Hepatocyte (in vitro differentiated cells): ENCODE results near the gene ITK. TPM values are rescaled to one million over a fixed set of nuclear protein-coding genes. Genes with fewer than 3 reads are reported as not detected.
A peak's percentile ranks its signal among the peaks of the same experiment; 100 is the strongest.

Source experiments
- DNase-seq: peaks from one replicate; pipeline ENCODE4 v3.0.0-alpha.2; 2016; ENCODE audit warnings: low spot score
- H2AFZ ChIP-seq: fragments of 200-600 bp; sonication (generic); 2 replicates; pipeline ENCODE4 v1.6.0; 2016; ENCODE audit warnings: antibody characterized with exemption, mild to moderate bottlenecking
- H3K27ac ChIP-seq: fragments of 200-600 bp; sonication (generic); 2 replicates; pipeline ENCODE4 v1.5.1; 2016; ENCODE audit warnings: mild to moderate bottlenecking
- H3K27me3 ChIP-seq: fragments of 200-600 bp; sonication (generic); 2 replicates; pipeline ENCODE4 v1.6.1; 2016
- H3K36me3 ChIP-seq: fragments of 200-600 bp; sonication (generic); replicated peaks from 2 replicates; pipeline ENCODE4 v1.5.1; 2016; ENCODE audit warnings: low read depth; ENCODE audit not compliant: insufficient read depth
- H3K4me1 ChIP-seq: fragments of 200-600 bp; sonication (generic); 2 replicates; pipeline ENCODE4 v1.5.1; 2016; ENCODE audit warnings: mild to moderate bottlenecking, moderate library complexity; ENCODE audit not compliant: insufficient read depth
- H3K4me2 ChIP-seq: fragments of 200-600 bp; sonication (generic); 2 replicates; pipeline ENCODE4 v1.6.0; 2016
- H3K4me3 ChIP-seq: fragments of 200-600 bp; sonication (generic); 2 replicates; pipeline ENCODE4 v1.5.1; 2016; ENCODE audit warnings: mild to moderate bottlenecking
- H3K79me2 ChIP-seq: fragments of 200-600 bp; sonication (generic); 2 replicates; pipeline ENCODE4 v1.6.0; 2017; ENCODE audit warnings: mild to moderate bottlenecking
- H3K9me2 ChIP-seq: fragments of 200-600 bp; sonication (generic); replicated peaks from 2 replicates; pipeline ENCODE4 v1.6.0; 2017; ENCODE audit warnings: mild to moderate bottlenecking; ENCODE audit not compliant: insufficient read depth
- H3K9me3 ChIP-seq: fragments of 200-600 bp; sonication (generic); 2 replicates; pipeline ENCODE4 v1.5.1; 2016; ENCODE audit warnings: low read depth, mild to moderate bottlenecking
- H4K20me1 ChIP-seq: fragments of 200-600 bp; sonication (generic); 2 replicates; pipeline ENCODE4 v1.6.0; 2016; ENCODE audit warnings: mild to moderate bottlenecking; ENCODE audit not compliant: insufficient read depth, poor library complexity, severe bottlenecking
- EZH2 ChIP-seq: fragments of 200-600 bp; sonication (generic); IDR thresholded peaks from 2 replicates; pipeline ENCODE4 v1.6.1; 2016; ENCODE audit warnings: antibody characterized with exemption, mild to moderate bottlenecking, borderline replicate concordance
- EZH2phosphoT487 ChIP-seq: fragments of 200-600 bp; sonication (generic); IDR thresholded peaks from one replicate; pipeline ENCODE4 v1.6.1; 2018; ENCODE audit warnings: antibody characterized with exemption, mild to moderate bottlenecking, low read depth, moderate library complexity; ENCODE audit not compliant: unreplicated experiment, severe bottlenecking
- WGBS: methylation state at CpG from one replicate; pipeline ENCODE4 v1.1.6; 2016; ENCODE audit warnings: low lambda C conversion rate; ENCODE audit errors: missing lambda C conversion rate; 5-methylcytosine and 5-hydroxymethylcytosine counted together
- polyA plus RNA-seq: library from polyadenylated mRNA; unstranded; fragments of >200 nt; fragmentation: Nextera tagmentation; extraction: Ambion mirVana; gene quantifications from 2 replicates; pipeline ENCODE4 v1.2.1, GENCODE V29; 2016
- total RNA-seq: library from RNA; depleted of rRNA; stranded (reverse); fragments of >200 nt; gene quantifications from 2 replicates; pipeline ENCODE4 v1.2.3, GENCODE V29; 2014
- TF ChIP-seq, protein P1 (sequence below): fragments of 200-600 bp; sonication (generic); IDR thresholded peaks from 2 replicates; pipeline ENCODE4 v1.5.1; 2016; ENCODE audit warnings: antibody characterized with exemption, mild to moderate bottlenecking; ENCODE audit not compliant: poor library complexity

The ITK gene
- total and polyA plus RNA-seq, 2 experiments from 2014 or later: 0.18 to 0.20 TPM

DNA sequence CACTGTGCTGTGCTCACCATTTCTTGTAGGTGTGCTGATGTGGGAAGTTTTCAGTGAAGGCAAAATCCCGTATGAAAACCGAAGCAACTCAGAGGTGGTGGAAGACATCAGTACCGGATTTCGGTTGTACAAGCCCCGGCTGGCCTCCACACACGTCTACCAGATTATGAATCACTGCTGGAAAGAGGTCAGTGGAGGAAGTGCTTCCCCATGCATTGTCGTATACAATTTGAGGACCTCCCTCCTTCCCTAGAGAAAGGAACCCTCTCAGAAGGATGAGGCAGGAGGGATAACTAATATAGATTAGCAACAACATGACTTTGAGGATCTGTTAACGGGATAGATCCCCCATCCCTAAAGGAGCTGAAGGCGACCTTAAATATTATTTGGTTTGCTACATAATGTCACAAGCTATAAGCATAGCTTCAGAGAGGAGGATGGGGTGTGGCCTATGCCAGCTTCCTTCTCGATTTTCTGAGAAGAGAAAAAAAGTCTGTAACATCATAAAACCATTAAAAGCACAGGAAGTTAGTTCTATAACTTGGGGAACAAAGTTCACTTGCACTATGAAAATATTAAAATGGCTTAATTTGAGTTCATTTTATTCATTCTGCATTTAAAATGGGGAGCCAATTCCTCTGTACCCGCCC lies 68.3 kb downstream of the ITK start:
- H3K4me2 ChIP-seq: no peak overlapping the region
- no peaks in the 10 kb centered on the region for H3K36me3 ChIP-seq
- H3K79me2 ChIP-seq: no peaks in the 10 kb centered on the region
- no peak for DNase-seq
- no peaks in the 10 kb centered on the region for H4K20me1 ChIP-seq
- no peaks in the 10 kb centered on the region for H3K4me1 ChIP-seq
- no peak overlapping the region for H2AFZ ChIP-seq
- no peaks in the 10 kb centered on the region for H3K9me3 ChIP-seq
- 89% methylated on average over 11 of the region's 11 CpGs for WGBS
- no peak overlapping the region for H3K27ac ChIP-seq
- TF ChIP-seq EZH2 (no peak), EZH2phosphoT487 (no peak)
- TF ChIP-seq, protein P1, sequence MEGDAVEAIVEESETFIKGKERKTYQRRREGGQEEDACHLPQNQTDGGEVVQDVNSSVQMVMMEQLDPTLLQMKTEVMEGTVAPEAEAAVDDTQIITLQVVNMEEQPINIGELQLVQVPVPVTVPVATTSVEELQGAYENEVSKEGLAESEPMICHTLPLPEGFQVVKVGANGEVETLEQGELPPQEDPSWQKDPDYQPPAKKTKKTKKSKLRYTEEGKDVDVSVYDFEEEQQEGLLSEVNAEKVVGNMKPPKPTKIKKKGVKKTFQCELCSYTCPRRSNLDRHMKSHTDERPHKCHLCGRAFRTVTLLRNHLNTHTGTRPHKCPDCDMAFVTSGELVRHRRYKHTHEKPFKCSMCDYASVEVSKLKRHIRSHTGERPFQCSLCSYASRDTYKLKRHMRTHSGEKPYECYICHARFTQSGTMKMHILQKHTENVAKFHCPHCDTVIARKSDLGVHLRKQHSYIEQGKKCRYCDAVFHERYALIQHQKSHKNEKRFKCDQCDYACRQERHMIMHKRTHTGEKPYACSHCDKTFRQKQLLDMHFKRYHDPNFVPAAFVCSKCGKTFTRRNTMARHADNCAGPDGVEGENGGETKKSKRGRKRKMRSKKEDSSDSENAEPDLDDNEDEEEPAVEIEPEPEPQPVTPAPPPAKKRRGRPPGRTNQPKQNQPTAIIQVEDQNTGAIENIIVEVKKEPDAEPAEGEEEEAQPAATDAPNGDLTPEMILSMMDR: no peak
- H3K27me3 ChIP-seq: no peaks in the 10 kb centered on the region
- no peaks in the 10 kb centered on the region for H3K9me2 ChIP-seq
- H3K4me3 ChIP-seq: no peak overlapping the region

DNA sequence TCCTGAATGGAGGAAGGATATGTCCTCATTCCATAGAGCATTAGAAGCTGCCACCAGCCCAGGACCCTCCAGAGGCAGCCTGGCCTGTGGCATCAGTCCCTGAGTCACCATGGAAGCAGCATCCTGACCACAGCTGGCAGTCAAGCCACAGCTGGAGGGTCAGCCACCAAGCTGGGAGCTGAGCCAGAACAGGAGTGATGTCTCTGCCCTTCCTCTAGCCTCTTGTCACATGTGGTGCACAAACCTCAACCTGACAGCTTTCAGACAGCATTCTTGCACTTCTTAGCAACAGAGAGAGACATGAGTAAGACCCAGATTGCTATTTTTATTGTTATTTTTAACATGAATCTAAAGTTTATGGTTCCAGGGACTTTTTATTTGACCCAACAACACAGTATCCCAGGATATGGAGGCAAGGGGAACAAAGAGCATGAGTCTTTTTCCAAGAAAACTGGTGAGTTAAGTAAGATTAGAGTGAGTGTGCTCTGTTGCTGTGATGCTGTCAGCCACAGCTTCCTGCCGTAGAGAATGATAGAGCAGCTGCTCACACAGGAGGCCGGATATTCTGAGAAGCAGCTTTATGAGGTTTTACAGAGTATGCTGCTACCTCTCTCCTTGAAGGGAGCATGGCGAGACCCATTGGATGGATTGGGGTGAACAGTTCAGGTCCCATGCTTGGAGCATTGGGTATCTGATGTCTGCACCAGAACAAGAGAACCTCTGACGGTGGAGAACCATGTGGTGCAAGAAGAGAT lies 72.2 kb downstream of the ITK start:
- WGBS: 72% methylated on average over 4 of the region's 4 CpGs
- Histone ChIP-seq H3K4me1 (no peaks in the 10 kb centered on the region), H3K4me3 (no peak overlapping the region), H3K9me2 (no peaks in the 10 kb centered on the region), H4K20me1 (no peaks in the 10 kb centered on the region), H3K79me2 (no peaks in the 10 kb centered on the region), H3K4me2 (no peak overlapping the region), H2AFZ (no peak overlapping the region), H3K9me3 (no peaks in the 10 kb centered on the region), H3K27me3 (no peaks in the 10 kb centered on the region), H3K27ac (no peak overlapping the region), H3K36me3 (no peaks in the 10 kb centered on the region)
- TF ChIP-seq, protein P1: no peak
- TF ChIP-seq EZH2phosphoT487 (no peak), EZH2 (no peak)
- no peak for DNase-seq

DNA sequence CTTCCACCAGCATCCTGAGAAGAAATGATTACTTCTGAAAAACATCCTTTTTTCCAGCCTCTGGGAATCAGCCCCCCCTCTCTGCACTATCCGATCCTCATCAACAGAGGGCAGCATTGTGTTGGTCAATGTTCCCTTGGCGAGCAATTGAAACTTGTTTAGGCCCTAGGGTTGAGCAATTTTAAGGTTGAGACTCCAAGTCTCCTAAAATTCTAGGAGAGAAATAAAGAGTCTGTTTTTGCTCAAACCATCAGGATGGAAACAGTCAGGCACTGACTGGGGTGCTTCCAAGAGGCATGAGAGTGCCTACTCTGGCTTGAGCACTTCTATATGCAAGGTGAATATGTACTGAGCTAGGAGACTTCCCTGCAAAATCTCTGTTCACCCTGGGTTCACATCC lies 72.9 kb downstream of the ITK start:
- peak; percentile 67 for DNase-seq
- Histone ChIP-seq H3K79me2 (no peaks in the 10 kb centered on the region), H4K20me1 (no peaks in the 10 kb centered on the region), H3K9me2 (no peaks in the 10 kb centered on the region), H3K27me3 (no peaks in the 10 kb centered on the region), H3K36me3 (no peaks in the 10 kb centered on the region), H3K4me3 (no peak overlapping the region), H3K4me2 (no peak overlapping the region), H3K9me3 (no peaks in the 10 kb centered on the region), H2AFZ (no peak overlapping the region), H3K27ac (no peak overlapping the region), H3K4me1 (no peaks in the 10 kb centered on the region)
- 0% methylated on average over 2 of the region's 2 CpGs for WGBS
- TF ChIP-seq EZH2: no peak
- TF ChIP-seq, protein P1: peak; percentile 86
